Jurkat, Clone E6-1 (cell line): ENCODE data around the gene ARMC8.

ENCODE experiments used
- DNase-seq: peaks from one replicate; pipeline ENCODE4 v3.0.0-alpha.2; 2011; ENCODE audit warnings: low read depth, low spot score
- H3K4me3 ChIP-seq: 2 replicates; pipeline ENCODE4 v1.5.1; 2011; ENCODE audit warnings: mild to moderate bottlenecking, low read length, control low read depth, moderate library complexity

Gene ARMC8

GRCh38 chr3:138284957-138285477, 97.9 kb downstream of the ARMC8 start:
- no peak overlapping the region for H3K4me3 ChIP-seq
- no peak for DNase-seq

- no peak for DNase-seq
- no peak overlapping the region for H3K4me3 ChIP-seq
These were observed 102.2 kb downstream of the ARMC8 start for GRCh38 chr3:138289260-138289659.

- DNase-seq = no peak
- H3K4me3 ChIP-seq = no peak overlapping the region
These were observed 102.6 kb downstream of the ARMC8 start for GRCh38 chr3:138289701-138290100.

GRCh38 chr3:138296639-138297038, 109.5 kb downstream of the ARMC8 start:
- H3K4me3 ChIP-seq = no peak overlapping the region
- no peak for DNase-seq

- H3K4me3 ChIP-seq = no peak overlapping the region
- no peak for DNase-seq
These were observed 110.0 kb downstream of the ARMC8 start for GRCh38 chr3:138297059-138297607.

GRCh38 chr3:138297876-138298275, 110.8 kb downstream of the ARMC8 start:
- H3K4me3 ChIP-seq = no peak overlapping the region
- no peak for DNase-seq

- DNase-seq = no peak
- no peak overlapping the region for H3K4me3 ChIP-seq
These were observed 113.5 kb downstream of the ARMC8 start for GRCh38 chr3:138300647-138301046.

GRCh38 chr3:138303474-138303873, 116.4 kb downstream of the ARMC8 start:
- no peak for DNase-seq
- no peak overlapping the region for H3K4me3 ChIP-seq

GRCh38 chr3:138307899-138308298, 120.8 kb downstream of the ARMC8 start:
- DNase-seq = no peak
- H3K4me3 ChIP-seq = no peak overlapping the region

- H3K4me3 ChIP-seq = no peak overlapping the region
- DNase-seq = no peak
These were observed 121.7 kb downstream of the ARMC8 start for GRCh38 chr3:138308783-138309182.

- no peak overlapping the region for H3K4me3 ChIP-seq
- DNase-seq = no peak
These were observed 123.4 kb downstream of the ARMC8 start for GRCh38 chr3:138310494-138310893.

- H3K4me3 ChIP-seq = no peak overlapping the region
- DNase-seq = no peak
These were observed 127.7 kb downstream of the ARMC8 start for GRCh38 chr3:138314751-138315150.

GRCh38 chr3:138317687-138318086, 130.6 kb downstream of the ARMC8 start:
- H3K4me3 ChIP-seq = no peak overlapping the region
- no peak for DNase-seq

- no peak for DNase-seq
- H3K4me3 ChIP-seq = no peak overlapping the region
These were observed 136.9 kb downstream of the ARMC8 start for GRCh38 chr3:138323971-138324370.

GRCh38 chr3:138325990-138326389, 138.9 kb downstream of the ARMC8 start:
- DNase-seq = no peak
- no peak overlapping the region for H3K4me3 ChIP-seq

- no peak for DNase-seq
- H3K4me3 ChIP-seq = no peak overlapping the region
These were observed 139.9 kb downstream of the ARMC8 start for GRCh38 chr3:138326866-138327595.

- no peak for DNase-seq
These were observed 140.7 kb downstream of the ARMC8 start for GRCh38 chr3:138327831-138328230.

GRCh38 chr3:138328341-138328740, 141.2 kb downstream of the ARMC8 start:
- H3K4me3 ChIP-seq = no peak overlapping the region
- DNase-seq = no peak

More at GRCh38 chr3:138327831-138328230, 140.7 kb downstream of the ARMC8 start:
- H3K4me3 ChIP-seq = no peak overlapping the region

- peak; percentile 90 for DNase-seq
- H3K4me3 ChIP-seq = peak within 1 kb of the TSS; percentile 66
These were observed 142.3 kb downstream of the ARMC8 start, which contains the start of gene NME9 for GRCh38 chr3:138329127-138329983. Gene NME9, minus strand, starts transcription at chr3:138329851. Its CDS starts 516 bp downstream, at chr3:138329335.

- peak overlapping the region; percentile 66 for H3K4me3 ChIP-seq
- DNase-seq = no peak
These were observed 142.8 kb downstream of the ARMC8 start for GRCh38 chr3:138329984-138330293.
